EH (cell line): ENCODE data around the gene FBLN7.

Experiments
- DNase-seq: peaks from one replicate; pipeline ENCODE4 v3.0.0-alpha.2; 2015; ENCODE audit warnings: low read depth

FBLN7 gene

DNA sequence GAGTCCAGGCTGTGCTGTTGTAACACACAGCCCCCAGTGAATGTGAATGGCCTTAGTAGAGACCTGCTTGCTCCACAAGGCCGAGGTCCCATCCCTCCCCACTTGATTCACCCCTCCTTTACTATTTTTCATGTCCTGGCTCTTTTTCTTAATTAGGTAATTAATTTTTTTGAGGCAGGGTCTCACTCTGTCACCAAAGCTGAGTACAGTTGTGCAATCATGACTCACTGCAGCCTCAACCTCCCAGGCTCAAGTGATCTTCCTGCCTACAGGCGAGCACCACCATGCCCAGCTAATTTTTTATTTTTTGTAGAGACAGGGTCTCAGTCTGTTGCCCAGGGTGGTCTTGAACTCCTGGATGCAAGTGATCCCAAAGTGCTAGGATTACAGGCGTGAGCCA lies 19.3 kb downstream of the FBLN7 start:
- no peak for DNase-seq

DNA sequence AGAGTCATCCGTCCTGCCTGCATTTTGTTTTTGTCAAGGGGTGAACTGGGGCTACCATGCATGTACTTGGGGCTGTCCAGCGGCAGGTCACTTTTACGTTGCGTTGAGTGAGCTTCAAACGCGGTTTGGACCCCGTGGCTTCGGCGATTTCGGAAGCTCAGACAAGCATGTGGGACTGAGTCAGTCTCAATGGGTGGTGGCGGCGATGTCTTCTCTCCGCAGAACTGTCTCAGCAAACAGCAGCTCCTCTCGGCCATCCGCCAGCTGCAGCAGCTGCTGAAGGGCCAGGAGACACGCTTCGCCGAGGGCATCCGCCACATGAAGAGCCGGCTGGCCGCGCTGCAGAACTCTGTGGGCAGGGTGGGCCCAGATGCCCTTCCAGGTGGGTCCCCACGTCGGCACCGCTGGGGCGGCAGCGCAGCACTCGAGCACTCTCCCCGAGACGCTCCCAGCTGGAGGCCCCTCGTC lies 21.3 kb downstream of the FBLN7 start:
- no peak for DNase-seq

DNA sequence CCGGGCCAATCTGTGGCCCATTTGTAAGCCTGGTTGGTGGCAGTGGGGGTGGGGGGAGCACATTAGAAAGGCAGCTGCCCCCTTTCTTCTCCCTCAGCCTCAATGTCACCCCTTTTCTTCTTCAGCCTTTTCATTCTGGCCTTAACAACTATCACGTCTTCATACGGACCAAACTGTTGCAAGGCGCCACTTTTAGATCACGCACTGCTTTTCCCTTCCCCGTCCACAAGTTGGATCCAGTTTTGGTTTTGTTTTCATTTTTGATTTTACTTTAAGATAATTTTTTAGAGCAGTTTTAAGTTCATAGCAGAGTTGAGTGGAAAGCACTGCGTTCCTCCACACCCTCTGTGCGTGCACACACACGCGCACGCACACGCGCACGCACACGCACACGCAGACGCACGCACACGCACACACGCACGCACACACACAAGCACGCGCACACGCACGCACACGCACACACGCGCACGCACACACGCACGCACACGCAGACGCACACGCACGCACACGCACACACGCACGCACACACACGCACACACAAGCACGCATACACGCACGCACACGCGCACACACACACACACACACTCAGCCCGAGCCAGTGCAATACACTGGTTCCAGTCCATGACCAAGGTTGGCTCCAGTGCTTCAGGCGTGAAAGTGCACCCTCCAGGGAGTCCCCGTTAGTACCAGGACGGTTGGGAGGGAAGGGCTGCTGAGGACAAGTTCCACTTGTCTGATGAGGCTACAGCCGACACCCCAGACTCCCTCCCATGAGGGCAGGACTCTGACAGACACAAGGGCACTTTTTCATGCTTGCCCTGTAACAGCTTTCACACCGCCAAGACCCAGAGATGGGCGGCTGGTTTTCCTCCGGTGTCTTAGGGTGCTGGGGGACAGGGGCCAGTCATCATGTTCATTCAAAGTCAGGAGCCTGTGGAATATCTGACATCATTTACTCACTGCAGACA lies 22.4 kb downstream of the FBLN7 start:
- DNase-seq = no peak

DNA sequence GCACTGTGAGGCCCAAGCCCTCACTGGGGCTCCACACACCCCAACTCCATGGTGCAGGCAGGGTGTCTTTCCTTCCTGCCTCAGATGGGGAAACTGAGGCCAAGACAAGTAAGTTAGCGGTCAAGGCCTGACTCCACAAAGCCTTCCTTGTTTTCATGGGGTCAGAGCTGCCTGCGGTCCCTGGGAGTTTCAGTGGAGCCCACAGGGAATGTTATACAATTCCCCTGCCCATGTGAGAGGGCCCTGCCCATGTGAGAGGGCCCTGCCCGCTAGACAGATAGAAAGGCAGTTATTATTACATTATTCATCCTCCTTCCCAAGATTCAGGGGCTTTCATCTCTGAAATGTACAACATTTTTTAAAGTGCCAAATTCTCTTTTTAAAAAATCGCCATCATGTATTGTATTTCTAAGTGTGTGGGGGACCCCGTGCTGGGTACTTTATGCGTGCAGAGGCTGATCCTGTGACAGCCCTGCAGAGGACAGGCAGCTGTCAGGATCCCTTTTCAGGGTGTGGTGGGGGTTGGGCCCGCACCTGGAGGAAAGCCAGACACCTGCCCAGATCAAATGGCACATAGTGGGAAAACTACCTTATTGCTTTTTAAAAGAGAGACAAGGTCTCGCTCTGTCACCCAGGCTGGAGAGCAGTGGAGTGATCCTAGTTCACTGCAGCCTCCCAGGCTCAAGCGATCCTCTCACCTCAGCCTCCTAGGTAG lies 23.4 kb downstream of the FBLN7 start:
- no peak for DNase-seq

DNA sequence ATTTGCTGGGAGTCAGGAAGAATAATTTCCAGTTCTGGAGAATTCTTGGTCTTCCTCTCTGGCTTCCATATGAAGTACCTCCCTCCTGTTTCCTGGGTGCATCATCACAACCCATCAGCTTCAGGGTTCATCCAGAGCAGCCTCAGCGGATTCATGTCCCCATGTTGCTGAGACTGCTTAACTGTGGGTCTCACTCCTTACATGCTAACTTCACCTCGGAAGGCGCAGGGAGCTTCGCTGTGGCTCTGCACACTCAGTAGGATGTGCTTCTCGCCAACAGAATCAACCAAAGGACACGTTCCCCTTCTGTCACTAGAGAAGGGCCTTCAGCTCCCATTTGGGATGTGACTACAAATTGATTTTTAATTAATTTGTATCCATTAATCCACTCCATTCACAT lies 24.2 kb downstream of the FBLN7 start:
- DNase-seq = no peak

DNA sequence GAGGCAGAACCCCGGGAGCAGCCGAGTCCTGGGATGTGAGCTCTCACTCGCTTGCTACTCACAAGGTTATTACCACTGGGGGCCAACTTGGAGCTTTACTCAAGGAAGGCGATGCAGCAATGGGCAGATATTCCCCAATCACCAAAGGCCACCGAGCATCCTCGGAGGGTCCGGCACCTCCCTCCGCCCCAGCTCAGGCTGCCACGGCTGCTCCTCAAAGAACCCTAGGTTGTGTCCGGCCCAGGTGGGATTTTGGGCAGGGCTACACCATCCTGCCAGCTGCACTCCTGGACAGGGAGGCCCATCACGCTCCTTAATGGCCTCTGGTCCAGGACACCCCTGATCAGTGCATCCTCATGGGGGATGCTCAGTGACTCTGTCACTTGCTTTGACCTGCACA lies 24.8 kb downstream of the FBLN7 start:
- no peak for DNase-seq

DNA sequence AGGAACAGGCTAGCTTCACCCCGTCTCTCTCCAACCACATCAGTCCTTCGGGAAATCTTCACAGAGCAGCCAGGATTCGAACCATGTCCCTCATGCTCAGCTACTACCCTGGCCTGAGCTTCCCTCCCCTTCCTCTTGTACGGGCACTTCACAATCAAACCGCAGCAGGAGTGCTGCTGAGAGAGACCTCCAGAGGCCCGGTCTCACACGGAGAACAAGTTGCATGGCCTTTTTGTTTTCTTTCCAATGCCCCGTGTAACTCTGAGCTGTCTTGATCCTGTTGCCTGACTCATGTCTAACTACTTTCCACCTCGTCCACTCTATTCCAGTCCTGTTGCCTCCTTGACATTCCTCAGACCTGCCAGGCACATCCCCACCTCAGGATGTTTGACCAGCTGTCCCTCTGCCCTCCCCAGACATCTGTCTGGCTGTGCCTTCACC lies 25.4 kb downstream of the FBLN7 start:
- no peak for DNase-seq

DNA sequence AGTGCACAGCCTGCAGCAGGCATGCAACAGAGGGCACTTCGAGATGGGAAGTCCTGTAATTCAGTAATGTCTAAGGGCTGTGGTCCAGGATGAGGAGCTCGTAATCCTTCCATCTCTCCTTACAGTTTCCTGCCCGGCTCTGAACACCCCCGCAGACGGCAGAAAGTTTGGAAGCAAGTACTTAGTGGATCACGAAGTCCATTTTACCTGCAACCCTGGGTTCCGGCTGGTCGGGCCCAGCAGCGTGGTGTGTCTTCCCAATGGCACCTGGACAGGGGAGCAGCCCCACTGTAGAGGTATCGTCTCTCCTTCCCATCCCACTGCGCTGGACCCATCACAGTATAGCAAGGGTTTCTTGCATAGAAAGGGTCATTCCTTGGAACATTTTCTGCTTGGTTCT lies 26.7 kb downstream of the FBLN7 start:
- no peak for DNase-seq

DNA sequence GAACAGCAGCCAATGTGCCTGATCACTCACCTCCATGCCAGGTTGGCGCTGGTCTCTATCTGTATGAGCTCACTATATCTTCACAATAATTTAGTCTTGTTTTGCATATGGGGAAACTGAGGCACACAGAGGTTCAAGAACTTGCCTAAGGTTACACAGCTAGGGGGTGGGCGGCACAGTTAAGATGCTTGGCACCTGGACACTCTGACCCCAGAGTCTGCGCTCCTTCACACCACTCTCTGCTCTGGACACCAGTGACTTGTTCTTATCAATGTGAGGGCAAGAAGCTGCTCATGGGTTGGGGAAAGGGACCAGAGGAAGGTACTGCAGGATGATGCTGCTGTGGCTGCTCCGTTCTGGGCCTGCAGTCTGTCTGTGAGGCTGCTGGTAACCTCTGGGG lies 27.1 kb downstream of the FBLN7 start:
- no peak for DNase-seq

DNA sequence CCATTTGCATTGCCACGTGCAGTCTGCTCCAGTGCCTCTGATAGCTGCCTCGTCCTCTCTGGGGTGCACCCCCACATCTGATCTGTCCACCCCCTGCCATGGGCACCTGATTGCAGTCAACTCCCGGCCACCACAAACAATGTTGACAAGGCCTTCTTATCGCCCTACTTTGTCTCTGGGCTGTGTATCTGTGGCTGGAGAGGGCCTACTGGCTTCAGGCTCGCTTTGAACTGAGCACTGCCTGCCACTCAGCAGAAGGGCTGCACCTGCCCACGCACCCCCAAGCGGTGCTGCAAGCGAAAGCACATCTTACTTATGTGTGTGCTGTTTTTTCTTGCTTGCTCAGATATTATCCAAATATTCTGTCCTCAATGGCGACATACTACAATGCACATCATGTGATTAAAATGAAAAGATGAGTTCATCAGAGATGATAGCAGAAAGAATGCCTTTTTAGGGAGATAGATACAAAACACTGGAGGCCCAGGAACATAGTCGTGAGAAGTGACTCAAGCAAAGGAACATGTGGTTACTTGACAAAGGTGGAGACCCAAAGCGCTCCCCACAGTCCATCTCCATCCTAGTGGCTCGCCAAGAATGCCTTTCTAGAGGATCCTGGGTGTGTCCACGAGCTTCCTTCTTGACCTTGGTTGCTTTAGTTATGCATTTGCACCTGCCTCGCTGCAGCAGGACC lies 28.8 kb downstream of the FBLN7 start:
- DNase-seq = no peak

DNA sequence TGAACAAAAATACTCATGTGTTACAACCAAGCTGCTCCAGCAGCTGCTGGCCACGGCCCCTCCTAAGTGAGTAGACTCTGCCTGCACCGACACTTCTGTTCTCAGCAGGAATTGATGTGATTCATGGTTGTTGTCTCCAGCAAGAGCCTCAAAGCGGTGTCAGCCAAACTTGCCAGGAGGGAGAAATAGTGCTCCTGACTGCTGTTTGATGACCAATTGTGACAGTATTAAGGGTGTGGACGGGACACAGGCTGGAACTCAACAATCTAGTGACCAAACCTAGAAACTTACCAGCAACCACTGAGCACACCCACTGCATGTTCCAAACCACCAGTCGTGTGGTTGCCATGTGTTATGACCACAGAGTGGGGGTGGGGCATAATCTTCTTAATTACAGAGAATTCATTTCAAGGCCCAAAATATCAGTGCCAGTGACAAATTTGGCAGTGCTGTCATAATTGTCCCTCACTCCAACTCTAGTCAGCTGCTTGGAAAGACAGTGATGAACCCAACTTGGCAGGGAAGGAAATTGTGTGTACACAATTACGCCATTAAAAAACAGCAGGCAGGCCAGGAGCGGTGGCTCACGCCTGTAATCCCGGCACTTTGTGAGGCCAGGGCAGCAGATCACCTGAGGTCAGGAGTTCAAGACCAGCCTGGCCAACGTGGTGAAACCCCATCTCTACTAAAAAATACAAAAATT lies 30.4 kb downstream of the FBLN7 start:
- peak; percentile 24 for DNase-seq

DNA sequence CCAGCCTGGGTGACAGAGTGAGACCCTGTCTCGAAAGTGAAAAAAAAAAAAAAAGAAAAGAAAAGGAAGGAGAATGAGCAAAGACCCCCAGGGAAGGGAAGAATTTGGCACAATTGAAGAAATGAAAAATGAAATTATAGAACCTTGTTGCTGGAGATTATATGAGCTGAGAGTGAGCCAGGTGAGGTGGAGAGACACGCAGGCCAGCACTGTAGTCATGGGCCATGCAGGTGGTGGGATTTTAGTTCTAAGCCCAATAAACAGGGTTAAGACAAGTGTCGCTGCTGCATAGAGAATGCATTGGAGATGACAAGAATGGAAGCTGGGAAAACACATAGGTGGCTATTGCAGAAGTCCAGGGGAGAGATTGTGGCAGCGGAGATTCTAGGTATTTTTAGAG lies 32.3 kb downstream of the FBLN7 start:
- DNase-seq = no peak

DNA sequence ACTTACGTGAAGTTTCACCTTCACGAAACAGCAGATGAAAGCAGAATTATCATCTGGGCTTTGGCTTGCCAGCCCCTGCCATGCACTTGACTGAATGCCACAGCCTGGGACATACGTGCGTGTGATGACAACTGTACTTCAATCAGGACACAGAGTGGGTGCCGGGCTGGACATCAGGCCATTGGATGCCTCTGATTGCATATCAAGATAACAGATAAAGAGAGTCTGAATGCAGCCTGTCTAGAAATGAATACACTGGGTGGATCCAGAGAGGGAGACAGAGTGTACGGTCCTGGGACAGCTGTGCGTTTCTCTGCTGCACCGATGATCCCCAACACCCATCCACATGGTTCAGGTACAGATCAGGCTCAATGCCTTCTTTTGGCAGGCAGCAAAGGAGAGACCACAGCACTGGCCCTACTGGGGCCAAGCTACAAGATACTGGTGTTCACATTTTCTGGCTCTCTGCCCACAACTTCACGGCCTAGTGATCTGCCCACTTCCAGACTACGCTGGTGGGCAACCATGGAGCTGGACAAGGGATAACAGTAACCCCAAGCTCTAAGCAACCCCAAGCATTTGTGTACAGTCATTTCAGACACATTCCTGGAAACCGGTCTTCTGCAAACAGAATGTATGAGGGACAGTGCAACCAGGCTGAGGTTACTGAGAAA lies 35.6 kb downstream of the FBLN7 start:
- DNase-seq = no peak

DNA sequence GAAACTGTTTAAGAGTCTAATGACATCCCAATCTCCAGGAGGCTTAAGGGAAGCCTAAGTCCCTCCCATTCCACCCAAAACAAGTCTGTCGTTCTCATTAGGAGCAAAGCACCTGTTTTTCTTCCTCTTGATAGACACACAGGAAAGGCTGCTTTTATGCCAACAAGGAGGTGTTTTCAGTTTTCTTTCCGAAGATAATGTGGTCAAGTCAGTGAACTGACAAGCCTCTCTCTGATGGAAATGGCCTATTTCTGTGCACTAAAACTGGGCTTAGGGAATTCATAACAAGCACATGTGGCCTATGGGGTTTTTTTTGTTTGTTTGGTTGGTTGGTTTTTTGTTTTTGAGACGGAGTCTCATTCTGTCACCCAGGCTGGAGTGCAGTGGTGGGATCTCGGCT lies 36.2 kb downstream of the FBLN7 start:
- no peak for DNase-seq

DNA sequence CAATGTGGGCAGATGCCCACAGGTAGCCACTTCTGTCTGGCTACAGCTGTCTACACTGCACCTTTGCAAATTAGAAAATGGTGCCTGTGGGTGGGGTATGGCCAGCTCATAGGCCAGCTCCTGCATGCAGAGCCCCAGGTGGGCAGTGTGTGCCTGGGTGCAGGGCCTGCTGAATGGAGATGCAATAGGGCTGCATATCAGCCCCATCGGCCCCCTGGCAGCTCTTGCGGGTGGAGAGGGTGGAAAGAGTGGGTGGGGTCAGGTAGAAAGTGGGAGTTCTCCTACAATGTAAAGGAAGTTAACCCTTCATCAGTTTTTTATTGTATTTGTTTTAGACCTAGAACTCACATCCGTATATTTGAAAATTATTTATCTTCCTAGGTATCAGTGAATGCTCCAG lies 37.1 kb downstream of the FBLN7 start:
- no peak for DNase-seq

DNA sequence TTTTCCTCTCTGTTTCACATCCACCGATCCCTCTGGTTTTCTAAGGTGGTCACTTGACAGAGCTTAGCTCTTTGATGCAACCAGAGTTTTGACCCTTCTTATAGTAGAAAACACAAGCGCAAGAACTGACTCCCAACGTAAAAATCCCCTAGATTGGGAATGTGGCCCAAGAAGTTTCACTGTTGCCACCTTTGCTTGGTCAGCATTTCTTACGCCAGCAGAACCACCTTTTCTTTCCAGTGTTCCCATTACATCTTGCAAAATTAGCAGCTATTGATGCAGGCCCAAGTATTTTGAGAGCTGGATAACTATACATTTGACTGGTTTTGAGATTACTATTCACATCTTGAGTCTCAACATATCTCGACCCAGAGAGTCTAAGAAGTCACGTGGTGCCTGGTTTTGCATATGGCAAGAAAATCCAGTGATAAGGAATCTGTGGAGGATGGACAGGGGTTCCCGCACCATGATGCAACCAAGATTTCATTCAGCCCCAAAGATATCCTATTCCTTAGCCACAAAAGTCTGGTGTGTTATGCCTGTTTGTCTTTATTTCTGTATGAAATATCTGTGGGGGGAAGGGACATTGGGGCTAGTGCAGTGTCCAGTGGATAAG lies 37.9 kb downstream of the FBLN7 start:
- no peak for DNase-seq

DNA sequence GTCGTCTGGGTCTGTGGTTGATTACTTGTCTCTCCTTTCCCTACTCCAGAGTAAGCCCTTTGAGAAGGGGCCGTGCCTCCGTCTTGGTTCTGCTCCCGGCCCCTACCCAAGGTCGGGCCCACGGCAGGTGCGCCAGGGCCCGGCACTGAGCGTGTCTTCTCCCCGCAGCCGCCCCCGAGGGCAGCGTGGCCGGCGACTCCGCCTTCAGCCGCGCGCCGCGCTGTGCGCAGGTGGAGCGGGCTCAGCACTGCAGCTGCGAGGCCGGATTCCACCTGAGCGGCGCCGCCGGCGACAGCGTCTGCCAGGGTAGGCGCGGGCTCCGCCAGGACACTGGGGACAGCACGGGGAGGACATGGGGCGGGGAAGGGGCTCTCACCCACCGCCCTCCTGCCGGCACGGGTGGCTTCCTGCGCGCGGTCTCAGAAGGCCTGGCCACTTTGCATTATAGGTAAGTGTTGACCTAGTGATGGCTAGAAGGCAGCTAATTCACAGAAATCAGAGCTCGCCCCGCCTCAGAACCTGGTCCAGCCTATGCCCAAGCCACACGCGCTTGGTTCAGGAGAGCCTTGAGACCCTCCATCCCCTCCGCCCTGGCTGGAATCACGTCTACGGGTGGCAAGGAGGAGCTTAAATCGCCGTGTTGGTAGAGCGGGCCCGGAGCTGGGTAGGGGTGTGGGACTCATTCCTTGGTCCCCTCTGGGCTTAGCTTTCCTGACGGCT lies 43.5 kb downstream of the FBLN7 start:
- DNase-seq = no peak

DNA sequence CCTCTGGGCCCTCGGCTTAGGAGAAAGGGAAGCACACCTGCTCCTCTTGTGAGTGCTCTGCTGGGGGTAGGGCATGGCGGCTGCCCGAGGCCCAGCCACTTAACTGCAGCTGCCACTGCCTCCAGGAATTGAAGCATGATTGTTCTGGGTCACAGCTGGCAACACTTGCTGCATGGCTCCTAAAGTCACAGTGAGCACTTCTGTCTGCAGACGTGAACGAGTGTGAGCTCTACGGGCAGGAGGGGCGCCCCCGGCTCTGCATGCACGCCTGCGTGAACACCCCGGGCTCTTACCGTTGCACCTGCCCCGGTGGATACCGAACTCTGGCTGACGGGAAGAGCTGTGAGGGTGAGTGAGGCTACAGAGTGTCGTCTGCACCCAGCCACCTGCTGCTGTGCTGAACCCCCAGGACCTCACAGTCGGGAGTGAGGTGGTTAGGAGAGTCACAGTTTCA lies 44.4 kb downstream of the FBLN7 start:
- DNase-seq = no peak

DNA sequence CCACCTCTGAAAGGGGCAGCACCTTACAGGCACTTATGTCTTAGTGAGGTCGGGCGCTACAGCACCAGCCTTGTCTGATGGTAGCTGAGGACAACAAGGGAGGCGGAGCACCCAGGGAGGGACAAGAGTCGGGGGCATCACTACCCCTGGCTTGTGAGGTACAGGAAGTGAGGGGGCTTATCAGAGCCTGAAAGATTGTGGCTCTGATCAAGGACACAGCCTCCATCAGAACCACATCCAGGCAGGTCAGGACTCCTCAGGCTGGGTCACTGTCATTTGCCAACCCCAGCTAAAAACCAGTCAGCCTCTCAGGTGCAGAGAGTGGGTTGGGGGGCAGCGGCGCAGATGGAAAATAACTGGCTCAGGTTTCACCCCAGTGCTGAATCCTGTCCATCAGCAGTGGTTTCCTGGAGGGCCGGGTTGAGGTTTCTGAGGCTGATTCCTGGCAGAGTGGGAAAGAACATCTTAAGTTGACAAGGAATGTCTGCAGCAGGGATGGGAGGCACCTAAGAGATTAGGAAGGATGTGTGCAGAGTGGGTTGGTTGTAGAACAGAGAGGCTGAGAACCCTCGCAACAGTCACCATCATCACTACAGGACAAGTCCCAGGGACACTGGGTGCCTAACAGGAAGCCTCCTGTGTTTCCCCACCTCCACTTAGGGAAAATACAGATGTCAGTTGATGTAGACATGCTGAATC lies 45.3 kb downstream of the FBLN7 start:
- no peak for DNase-seq

DNA sequence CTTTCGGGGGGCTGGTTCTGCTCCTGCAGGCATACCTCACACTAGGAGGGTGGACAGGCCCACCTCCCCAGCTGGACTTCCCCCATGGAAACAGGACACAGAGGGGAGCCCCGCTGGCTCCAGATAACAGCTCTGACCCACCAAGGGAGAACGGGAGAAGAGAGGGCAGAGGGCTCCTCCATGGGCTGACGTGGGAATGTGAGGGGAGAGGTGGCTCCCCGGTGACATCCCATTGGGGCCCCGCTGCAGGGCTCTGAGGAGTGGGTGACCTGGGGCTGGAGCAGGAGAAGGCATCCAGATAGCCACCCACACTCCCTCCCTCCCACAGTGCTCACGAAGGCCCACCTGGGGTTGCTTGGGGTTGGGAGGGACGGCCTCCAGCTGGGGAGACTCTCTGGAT lies 45.9 kb downstream of the FBLN7 start:
- DNase-seq = no peak
